Medulla oblongata (tissue), 1 donor: ENCODE results near the gene RNF212B.
A peak's percentile ranks its signal among the peaks of the same experiment; 100 is the strongest.
"Not testable (repeated sequence)": the region's sequence is repeated elsewhere in the genome, so short reads cannot be mapped to it uniquely, and the experiment has no call there.

ENCODE experiments used
- DNase-seq: peaks from one replicate; pipeline ENCODE4 v3.0.0-alpha.2; 2015; ENCODE audit errors: extremely low spot score

RNF212B gene, protein sequence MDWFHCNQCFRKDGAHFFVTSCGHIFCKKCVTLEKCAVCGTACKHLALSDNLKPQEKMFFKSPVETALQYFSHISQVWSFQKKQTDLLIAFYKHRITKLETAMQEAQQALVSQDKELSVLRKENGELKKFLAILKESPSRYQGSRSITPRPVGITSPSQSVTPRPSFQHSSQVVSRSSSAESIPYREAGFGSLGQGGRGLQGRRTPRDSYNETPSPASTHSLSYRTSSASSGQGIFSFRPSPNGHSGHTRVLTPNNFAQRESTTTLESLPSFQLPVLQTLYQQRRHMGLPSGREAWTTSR

DNA sequence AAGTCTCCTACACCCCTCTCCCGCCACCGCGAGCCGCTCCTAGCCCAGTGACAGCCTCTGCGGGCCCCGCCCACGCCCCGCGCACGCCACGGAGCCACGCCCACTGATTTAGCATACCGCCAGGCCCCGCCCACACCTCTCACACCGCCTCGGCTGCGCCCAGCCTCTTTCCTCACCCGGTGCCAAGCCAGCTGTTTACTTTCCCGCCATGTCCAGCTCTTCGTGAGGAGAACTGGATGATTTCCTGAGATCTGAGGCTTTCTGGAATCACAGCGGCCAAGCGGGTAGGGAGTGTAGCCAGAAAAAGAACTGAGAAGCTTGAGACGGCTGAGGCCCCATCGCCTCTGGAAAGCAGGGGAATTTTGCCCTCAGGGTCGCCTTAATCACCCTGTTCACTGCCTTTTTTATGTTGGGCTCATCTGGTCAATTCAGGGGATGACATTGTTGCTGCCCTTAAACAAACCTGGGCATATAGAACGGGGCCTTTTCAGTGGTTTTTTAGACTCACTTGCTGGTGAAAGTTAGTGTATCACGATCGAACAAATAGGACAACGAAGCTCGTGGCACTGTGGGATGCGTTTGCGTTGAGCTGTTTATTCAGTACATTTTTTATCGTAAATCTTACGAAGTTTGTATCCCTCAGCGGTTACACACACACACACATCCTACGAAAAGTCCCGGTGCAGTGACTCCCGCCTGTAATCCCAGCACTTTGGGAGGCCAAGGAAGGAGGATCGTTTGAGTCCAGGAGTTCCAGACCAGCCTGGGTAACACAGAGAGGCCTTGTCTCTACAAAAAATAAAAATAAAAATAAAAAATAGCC lies at the start of gene RNF212B:
Gene RNF212B (plus strand): TSS at position 165 of the 823 bp plus-strand sequence. CDS start 2,410 bp downstream, outside the sequence.
- peak; percentile 62 for DNase-seq

DNA sequence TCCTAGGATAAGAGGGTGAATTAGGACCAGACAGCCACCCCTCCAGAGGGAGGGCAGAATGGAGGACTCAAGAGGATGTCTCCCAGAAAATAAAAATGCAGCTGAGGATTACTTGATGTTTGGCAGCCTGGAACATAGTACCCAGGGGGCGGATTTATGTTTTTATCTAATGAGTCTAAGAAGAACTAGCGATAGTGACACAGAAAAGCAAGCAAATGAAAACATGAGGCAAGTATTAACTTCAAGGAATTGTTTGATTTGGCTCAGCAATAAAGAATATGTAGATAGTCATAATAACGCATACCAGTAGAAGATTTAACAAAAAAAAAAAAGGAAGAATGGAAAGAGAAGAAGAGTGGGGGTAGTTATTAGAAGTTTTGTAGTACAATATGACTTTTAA lies 44.3 kb upstream of the RNF212B start:
- no peak for DNase-seq

DNA sequence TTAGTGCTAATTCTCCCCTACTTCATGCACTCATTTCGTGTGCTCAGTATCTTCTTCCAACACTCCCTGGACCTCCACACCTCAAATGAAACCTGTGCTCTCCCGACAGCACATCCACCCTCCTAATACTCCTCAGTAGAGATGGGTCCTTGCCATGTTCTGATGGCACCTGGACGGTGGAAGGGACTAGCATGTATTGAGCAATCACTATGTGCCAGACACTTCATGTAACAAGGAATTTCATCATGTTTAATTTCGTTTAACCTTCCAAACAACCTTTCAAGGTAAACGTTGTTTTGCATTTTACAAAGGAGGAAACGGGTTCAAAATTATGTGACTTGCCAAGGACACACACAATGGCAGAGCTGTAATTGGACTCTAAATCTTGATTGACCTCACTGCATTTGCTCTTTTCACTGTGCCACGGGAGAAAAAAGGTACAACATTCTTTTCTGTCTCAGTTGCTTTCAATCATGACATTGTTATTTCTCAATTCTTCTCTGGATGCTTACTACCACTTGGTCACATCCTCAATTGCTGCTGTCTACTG lies 42.1 kb upstream of the RNF212B start:
- no peak for DNase-seq

DNA sequence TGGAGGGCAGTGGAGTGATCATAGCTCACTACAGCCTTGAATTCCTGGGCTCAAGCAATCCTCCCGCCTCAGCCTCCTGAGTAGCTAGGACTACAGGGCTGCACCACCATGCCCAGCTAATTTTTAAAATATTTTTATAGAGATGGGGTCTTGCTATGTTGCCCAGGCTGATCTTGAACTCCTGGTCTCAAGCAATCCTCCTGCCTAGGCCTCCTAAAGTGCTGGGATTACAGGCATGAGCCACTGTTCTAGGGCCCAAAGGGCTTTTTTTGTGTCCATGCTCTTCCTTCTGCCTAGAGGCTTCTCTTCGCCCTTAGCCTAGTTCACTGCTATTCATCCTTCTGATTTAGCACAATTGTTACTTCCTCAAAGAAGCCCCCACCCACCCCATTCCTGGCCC lies 41.2 kb upstream of the RNF212B start:
- DNase-seq = not testable (repeated sequence)

DNA sequence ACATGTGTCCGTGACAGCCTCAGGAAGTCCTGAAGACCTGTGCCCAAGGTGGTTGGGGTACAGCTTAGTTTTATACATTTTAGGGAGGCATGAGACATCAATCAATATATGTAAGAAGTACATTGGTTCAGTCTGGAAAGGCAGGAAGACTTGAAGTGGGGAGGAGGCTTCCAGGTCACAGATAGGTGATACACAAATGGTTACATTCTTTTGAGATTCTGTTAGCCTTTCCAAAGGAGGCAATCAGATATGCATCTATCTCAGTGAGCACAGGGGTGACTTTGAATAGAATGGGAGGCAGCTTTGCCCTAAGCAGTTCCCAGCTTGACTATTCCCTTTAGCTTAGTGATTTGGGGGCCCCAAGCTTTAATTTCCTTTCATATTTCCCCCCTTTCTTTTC lies 38.6 kb upstream of the RNF212B start:
- not testable (repeated sequence) for DNase-seq

DNA sequence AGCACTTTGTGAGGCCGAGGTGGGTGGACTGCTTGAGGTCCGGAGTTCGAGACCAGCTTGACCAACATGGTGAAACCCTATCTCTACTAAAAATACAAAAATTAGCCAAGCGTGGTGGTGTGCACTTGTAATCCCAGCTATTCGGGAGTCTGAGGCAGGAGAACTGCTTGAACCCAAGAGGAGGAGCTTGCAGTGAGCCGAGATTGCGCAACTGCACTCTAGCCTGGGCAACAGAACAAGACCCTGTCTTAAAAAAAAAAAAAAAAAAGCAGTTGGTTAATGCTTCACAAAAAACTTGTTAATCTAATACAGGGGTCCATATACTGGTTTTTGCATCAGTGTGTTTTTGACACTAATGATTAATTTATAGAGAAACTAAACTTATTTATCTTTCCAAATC lies 35.7 kb upstream of the RNF212B start:
- DNase-seq = no peak

DNA sequence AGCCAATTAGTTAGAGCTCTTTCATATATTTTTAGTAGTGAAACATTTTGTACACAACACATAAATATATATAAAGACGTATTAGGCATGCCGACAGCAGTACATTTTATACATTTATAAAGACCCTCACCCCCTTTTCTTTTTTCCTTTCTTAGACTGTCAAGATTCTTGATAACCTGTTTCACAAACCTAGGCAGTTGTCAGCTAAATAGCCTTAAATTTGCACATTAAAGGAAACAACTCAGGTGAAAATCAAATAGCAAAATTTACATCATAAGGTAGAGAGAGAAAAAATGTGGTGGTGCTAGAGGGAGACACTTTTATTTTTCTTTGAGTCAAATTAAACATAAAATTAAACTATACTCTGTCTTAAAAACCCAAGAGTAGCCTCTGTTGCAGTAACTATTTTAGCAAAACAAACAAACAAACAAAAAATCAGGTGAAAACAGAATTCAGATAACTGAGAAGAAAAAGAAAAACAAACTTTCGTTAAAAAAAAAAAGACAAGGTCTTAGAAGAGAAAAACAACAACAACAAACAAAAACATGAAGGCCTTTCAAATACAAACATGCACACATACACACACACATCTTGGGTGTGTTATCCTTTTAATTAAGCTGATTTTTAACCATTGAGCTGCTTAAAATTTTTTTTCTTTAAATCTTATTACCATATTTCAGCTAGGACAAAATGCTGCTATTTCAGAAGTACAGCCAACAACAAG lies 31.2 kb upstream of the RNF212B start:
- DNase-seq = no peak

DNA sequence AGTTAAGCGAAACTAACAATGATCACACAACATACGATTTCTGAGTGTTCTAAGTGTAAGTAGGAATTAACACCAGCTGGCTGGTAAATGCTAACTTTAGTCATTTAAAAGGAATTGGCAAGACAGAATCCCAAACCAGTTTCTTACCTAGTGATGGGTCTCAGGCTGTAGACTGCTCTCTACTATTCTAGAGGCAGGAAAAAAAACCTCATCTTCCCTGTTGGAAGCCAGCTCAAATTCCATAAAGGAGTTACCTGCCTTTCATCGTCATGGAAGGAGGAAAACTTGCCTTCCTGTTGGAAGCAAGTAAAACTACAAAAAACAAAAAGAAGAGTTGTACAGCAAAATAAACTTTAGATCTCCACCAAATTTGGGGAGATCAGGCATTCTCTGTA lies 30.6 kb upstream of the RNF212B start:
- no peak for DNase-seq

DNA sequence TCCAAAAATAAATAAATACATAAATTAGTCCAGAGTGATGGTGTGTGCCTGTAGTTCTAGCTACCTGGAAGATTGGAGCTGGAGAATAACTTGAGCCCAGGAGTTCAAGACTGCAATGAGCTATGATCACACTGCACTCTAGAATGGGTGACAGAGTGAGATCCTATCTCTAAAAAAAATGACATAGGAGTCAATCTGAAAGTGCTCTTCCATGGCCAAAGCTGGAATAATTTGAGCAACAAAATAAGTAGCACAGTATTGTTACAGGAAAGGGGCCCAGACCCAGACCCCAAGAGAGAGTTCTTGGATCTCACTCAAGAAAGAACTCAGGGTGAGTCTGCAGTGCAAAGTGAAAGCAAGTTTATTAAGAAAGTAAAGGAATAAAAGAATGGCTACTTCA lies 29.4 kb upstream of the RNF212B start:
- DNase-seq = no peak

DNA sequence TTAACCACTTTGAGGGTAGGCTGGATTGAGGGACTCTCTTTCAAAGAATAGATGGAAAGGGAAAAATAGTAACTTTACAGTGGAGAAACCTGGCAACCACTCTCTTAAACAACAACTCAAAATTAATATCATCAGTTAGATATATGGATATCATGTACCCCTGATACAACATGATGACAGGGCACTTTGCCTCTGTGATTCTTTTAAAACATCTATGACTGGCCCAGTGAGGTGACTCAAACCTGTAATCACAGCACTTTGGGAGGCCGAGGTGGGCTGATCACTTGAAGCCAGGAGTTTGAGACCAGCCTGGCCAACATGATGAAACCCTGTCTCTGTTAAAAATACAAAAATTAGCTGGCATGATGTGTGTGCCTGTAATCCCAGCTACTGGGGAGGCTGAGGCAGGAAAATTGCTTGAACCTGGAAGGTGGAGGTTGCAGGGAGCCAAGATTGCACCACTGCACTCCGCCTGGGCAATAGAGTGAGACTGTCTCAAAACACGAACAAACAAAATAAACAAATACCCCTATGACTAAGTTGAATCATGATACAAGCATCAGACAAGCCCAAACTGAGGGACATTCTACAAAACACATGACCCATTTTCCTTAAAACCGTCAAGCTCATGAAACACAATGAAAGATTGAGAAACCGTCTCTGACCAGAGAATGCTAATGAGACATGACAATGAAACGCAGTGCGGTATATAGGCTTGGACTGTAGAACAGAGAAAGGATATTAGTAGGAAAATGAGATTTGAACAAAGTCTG lies 27.9 kb upstream of the RNF212B start:
- DNase-seq = peak; percentile 4

DNA sequence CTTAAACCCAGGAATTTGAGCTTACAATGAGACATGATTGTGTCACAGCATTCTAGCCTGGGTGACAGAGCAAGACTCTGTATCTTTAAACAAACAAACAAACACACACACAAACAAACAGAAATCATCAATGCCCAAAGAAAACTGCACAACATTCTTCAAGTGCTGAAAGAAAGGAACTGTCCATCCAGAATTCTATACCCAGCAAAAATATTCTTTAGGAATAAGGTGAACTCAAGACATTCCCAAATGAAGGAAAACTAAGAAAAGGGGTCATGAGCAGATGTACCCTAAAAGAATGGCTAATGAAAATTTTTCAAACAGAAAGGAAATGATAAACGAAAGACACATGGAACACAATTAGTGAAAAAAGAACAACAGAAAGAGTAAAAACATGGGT lies 22.3 kb upstream of the RNF212B start:
- no peak for DNase-seq

DNA sequence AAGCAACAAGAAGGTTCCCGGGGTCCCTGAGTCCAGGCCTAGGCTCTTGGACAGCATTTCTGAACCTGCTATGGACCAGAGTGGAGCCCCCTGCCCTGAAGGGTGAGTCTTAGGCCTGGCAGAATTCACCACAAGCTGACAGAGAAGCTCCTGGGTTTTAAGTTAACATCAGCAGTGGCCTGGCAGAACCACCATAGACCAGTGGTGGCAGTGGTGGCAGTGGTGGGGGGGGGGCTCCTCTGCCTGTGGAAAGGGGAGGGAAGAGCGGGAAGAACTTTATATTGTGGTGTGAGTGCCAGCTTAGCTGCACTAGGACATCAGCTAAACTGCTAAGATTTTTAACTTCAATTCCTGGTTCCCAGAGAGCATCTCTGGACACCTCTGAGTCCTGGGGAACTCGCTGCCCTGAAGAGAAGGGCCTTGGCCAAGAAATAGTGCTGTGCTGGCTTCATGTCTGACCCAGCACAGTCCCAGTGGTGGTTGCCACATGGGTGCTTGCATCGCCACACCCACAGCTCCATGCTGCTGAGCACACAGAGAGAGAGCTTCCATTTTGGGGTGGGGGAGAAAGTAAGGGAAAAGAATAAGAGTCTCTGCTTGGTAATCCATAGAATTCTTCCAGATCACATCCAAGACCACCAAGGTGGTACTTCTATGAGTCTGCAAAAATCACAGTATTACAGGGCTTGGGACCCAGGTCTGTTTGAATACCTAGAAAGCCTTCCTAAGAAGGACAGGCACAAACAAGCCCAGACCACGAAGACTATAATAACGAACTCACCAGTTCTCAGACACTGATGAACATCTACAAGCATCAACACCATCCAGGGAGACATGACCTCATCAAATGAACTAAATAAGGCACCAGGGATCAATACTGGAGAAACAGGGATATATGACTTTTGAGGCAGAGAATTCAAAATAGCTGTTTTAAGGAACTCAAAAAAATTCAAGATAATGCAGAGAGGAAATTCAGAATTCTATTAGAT lies 20.4 kb upstream of the RNF212B start:
- DNase-seq = no peak

DNA sequence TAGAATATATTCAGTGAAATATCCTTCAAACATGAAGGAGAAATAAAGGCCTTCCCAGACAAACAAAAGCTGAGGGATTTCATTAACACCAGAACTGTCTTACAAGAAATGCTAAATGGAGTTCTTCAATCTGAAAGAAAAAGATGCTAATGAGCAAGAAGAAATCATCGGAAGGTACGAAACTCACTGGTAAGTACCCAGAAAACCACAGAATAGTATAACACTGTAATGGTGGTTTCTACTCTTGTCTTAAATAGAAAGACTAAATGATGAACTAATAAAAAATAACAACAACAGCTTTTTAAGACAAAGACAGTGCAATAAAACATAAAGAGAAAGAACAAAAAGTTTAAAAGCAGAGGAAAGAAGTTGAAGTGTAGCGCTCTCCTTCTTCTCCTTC lies 18.7 kb upstream of the RNF212B start:
- DNase-seq = no peak

DNA sequence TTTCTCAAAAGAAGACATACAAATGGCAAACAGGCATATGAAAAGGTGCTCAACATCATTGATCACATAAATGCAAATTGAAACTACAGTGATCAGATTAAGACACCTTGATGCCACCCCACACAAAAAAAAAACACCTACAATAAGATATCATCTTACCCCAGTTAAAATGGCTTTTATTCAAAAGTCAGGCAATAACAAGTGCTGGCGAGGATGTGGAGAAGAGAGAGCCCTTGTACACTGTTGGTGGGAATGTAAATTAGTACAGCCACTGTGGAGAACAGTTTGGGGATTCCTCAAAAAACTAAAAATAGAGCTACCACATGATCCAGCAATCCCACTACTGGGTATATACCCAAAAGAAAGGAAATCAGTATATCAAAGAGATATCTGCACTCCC lies 12.8 kb upstream of the RNF212B start:
- not testable (repeated sequence) for DNase-seq

DNA sequence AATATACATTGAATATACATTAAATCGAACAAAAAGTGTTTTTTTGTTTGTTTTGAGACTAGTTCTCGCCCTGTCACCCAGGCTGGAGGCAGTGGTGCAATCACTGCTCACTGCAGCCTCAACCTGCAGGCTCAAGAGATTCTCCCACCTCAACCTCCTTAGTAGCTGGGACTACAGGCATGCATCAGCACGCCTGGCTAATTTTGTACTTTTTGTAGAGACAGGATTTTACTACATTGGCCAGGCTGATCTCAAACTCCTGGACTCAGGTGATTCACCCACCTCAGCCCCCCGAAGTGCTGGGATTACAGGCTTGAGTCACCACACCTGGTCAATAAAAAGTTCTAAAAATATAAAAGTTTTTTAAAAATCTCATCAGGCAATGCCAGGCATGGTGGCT lies 10.2 kb upstream of the RNF212B start:
- DNase-seq = no peak

DNA sequence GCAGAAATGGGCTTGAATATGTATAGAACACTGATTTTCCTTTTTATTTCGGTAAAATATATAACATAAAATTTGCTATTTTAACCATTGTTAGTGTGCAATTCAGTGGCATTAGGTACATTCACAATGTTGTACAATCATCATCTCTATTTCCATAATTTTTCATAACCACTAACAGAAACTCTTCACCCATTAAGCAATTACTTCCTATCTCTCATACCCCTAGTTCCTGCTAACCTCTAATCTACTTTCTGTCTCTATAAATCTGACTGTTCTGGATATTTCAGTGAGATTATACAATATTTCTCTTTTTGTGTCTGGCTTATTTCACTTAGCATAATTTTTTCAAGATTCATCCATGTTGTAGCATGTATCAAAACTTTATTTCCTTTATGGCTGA lies 8.9 kb upstream of the RNF212B start:
- no peak for DNase-seq

DNA sequence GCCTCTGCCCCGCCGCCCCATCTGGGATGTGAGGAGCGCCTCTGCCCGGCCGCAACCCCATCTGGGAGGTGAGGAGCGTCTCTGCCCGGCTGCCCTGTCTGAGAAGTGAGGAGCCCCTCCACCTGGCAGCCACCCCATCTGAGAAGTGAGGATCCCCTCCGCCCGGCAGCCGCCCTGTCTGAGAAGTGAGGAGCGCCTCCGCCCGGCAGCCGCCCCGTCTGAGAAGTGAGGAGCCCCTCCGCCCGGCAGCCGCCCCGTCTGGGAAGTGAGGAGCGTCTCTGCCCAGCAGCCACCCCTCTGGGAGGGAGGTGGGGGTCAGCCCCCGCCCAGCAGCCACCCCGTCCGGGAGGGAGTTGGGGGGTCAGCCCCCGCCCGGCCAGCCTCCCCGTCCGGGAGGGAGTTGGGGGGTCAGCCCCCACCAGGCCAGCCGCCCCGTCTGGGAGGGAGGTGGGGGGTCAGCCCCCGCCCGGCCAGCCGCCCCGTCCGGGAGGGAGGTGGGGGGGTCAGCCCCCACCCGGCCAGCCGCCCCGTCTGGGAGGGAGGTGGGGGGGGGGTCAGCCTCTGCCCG lies 5.4 kb upstream of the RNF212B start:
- not testable (repeated sequence) for DNase-seq

DNA sequence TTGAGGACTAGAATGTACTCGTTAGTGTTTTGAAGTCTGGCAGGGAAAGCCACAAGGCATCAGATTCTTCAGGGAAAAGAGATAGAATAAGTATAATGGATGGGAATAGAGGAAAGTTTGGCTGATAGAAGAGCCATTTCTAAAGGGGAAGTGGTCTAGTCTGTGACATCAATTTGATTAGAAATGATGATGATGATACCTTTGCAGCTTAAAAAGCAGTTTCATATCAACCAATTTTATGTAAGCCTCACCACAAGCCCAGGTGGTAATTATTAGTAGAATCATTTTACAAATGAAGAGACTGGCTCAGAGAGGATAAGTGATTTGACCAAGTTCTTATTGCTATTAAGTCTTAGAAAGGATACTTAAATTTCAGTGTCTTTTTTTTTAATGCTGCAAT lies 2.9 kb downstream of the RNF212B start:
- no peak for DNase-seq

DNA sequence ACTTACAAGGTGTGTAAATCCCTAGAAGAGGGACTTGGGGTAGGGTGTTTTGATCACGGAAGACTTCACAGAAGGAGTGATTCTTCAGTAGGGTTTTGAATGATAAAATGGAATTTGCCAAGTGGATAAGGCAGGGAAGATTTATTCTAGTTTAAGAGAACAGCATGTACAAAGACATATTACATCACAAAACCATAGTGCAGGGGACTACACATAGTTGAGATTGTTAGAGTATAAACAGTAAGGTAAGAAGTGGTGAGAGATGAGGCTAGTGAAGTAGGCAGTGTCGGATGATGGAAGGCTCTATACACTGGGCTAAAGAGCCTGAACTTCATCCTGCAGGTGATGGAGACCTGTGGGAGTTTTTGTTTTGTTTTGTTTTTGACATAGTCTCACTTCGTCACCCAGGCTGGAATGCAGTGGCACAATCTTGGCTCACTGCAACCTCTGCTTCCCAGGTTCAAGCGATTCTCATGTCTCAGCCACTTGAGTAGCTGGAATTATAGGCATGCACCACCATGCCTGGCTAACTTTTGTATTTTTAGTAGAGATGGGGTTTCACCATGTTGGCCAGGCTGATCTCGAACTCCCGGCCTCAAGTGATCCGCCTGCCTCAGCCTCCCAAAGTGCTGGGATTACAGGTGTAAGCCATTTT lies 3.5 kb downstream of the RNF212B start:
- not testable (repeated sequence) for DNase-seq
